ENCODE measurements around the gene RAPGEF4.

The RAPGEF4 gene

DNA sequence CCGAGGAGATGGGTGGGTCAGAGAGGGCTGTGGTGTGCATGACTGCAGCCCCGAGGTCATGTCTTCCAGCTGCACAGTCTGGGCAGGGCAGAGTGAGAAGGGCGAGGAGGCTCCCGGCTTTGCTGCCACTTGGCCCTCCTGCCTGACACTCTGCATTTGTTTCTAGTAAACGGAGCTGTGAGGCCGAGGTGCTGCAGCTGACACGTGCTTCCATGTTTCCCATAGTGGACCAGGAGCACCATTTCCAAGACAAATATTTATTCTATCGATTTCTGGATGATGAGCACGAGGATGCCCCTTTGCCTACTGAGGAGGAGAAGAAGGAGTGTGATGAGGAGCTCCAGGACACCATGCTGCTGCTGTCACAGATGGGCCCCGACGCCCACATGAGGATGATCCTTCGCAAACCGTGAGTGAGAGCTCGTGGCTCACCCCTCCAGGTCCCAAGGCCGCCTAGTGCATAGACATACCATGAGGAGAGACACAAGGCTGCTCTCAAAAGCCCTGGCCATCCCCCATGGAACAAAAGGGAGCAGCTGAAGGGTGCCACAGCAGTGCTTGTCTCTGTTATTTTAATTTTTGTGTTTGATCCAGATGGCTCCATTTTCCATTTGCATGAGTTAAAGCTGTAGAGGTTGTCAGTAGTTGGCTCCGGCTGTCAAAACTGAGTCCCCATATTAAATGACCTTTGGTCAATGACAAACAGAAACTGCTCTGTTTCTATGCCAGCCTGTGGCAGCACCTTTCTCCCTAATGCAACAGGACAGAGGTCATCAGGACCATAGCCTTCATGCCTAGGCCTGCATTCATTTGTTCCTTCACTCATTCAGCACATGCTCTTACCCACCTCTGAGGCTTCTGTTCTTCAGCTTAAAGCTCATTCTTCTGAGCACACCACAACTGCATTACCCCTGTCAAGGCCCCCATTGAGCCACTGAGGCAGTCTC, 231.7 kb downstream of the RAPGEF4 start:
- DNase-seq (ENCODE audit: low spot score): no peak

DNA sequence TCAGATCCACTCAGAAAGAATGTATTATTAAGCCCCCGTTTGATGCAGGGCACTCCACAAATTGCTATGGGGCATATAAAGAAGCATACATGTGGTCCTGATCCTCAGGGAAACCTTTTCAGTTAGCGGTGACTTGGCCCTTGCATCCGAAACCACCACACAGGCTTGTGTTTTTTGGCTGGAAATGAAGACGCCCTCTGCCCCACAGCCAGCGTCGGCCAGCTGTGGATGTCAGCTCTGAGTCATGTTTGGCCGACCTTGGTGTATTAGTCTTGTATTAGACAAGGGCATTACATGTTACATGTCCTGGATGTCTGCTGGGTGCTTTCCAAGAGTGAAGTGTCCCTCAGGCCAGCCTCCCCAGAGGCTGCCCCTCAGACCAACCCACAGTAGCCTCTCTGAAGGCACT, 232.4 kb downstream of the RAPGEF4 start:
- no peak for DNase-seq (ENCODE audit: low spot score)

DNA sequence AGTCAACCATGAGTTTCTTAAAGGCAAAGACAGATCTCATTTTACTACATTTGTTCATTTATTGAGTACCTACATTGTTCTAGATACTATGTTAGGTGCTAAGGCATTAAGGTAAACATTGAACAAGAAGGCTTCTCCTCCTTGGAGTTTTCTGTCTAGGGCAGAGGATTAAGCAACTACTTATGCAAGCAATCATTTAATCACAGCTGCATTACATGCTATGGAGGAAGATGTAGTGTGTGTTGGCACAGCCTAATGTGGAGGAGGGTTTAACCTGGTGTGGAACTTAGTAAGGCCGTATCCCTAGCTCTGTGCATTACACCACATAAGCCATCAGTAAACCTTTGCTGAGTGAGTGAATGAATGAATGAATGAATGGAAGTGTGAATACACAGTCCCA, 233.5 kb downstream of the RAPGEF4 start:
- no peak for DNase-seq (ENCODE audit: low spot score)

- no peak for DNase-seq (ENCODE audit: low spot score)
Observed at GRCh38 chr2:172969609-172970008, 234.0 kb downstream of the RAPGEF4 start.

- DNase-seq (ENCODE audit: low spot score): no peak
Observed at GRCh38 chr2:172970660-172971059, 235.0 kb downstream of the RAPGEF4 start.

DNA sequence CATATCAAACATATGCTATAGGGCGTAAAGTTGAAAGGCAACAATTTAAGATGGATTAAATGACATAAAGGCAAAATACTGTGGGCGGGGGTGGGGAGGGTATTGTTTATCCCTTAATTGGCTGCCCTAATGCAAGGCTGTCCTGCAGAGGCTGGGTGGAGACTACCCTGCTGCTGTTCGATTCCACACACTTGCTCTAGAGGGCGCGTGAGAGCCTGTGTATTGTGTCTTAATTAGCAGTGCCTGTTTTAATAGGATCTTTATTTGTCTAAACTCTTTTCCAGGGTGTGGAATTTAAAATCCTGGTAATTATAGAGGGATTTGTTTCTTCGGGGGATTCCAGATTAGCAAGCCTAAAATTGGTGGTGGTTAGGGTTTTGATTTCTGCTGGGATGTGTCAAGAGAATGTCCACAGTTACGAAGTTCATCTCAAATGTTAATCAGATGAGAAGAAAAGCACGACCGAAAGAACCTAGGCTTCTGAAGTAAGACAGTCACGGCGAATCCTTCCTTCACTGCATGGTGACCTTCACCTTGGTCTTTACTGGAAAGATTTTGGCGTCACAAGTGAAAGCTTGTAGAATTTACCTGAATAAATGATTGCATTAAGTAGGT, 236.5 kb downstream of the RAPGEF4 start:
- no peak for DNase-seq (ENCODE audit: low spot score)

DNA sequence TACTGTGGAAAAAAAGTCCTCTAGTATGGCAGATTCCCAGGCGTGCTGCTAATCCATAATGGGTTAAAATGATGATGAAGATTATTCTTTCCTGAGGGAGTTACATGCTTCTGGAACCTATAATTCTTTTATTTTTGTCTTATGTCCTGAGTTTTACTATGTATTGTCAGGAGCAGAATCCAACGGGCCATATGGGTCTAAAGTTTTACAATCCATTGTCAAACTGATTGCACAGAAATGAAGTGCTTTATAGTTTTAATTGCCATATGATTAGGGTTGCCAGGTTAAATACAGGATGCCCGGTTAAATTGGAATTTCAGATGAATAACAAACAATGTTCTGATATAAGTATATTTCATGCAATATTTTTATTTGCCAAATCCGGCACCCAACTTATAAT, 239.1 kb downstream of the RAPGEF4 start:
- no peak for DNase-seq (ENCODE audit: low spot score)

DNA sequence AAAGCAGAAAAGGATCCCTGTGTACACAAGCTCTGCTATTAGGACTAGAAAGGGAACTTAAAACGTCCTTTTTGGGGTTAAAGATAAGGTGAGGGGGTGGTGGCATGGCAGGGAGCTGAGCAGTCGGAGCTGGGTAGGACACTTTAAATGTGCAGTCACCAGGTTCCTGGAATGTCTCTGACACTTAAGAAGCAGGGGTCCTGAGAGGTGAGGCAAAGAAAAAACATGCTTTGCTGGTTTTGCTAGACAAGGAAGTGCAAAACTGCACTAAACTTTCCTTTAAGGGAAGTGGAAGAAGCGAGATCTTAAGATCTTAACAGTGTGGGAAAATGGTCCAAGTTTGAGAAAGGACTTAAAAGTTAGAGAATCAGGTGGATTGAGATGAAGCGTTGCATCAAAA, 240.5 kb downstream of the RAPGEF4 start:
- no peak for DNase-seq (ENCODE audit: low spot score)

DNA sequence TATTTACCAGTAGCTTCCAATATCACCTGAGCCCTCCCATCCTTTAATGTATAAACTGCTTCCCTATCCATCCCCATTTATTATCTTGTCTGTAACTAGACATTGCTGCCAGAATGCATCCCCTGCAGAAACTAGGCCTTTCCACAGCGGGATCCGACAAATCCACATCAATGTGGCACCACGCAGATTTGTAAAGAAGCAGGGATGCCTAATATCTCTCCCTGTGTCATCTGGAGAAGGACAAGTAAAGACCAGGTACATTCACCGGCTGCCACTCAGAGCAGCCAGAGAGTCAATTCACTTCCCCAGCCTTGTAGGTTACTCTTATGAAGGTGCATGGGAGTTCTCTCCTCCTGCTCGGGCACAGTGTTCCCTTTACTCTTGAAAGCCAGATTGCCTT, 241.2 kb downstream of the RAPGEF4 start:
- DNase-seq (ENCODE audit: low spot score): no peak

DNA sequence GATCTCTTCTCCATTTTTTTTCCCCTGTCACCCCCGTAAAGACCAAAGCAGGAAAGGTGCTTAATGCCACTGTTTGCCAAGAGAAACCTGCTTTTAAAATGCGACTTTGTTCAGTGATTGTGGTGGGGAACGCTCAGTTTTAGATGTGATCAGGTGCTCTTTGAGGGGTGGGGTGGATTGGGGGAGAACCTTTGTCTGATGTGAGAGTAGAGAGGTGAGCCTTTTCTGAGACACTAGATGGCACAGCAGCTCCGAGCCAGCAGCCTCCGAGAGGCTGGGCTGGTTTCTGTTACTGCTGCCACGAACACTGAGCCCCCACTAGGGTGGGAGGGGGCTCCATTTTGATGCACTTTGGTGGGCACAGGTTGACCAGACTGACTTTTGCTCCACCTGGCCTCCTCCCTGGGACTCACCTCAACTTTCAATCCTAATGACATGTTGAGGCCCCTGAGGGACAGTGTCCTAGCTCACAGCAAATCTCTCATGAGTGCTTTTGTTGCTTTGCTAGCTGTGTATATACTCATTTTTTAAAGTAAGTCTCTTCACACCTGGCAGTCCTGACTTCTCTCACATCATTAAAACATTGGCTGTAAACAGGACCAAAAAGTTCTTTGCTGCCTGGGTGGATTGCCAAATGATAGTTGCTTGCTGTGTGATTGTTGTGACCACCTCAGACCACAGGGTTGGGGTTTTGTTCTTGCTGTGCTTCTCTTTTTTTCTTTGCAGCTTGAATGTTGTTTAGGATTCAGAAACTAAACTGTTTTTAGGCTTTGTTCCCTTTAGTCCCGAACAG, 241.8 kb downstream of the RAPGEF4 start:
- no peak for DNase-seq (ENCODE audit: low spot score)

DNA sequence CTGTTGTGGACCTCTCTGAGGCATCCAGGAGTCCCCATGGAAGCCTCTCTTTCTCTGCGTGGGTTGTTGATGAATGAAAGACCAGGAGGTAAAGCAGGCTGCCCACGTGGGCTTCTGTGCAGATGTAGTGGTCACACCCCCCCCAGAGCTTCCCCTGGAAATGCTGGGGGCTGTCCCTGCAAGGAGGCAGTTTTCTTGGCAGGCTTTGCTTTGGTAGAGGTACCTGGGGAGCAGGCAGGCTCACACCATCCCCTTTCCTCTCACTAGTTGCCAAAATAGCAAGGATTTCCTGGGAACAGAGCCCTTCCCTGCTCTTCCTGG, 242.4 kb downstream of the RAPGEF4 start:
- DNase-seq (ENCODE audit: low spot score): no peak

DNA sequence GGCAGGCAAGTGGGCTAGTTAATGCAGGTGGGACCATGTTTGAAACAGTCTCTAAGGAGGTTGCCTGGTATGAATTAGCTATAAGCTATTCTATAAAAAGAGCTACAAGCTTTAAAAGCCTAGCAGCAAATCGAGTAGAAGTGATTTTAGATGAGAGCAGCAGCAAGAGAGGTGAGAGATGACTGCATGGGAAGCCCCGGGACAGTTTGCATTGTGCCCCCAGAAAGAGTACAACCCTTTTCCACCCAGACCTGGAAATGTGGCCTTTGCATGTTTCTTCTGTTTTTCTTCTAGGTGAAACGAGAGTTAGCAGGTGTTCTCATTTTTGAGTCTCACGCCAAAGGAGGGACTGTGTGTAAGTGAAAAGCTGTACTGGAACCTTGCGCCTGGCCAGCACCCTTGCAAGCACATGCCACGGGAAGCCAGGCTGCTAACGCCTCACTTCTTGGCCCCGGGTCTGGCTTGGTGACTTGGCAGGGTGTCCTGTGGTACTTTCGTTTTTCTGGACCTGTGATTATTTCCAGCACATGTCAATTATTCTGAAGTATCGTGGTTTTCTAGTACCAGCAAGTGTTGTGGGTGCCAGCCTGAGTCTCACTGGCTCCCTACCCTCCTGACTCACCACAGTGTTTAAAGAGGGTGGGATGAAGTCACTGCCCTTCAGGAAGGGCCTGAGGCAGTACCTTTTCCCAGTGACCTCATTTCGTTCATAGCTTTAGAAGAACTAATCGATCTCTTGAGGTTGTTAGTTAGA, 249.7 kb downstream of the RAPGEF4 start:
- no peak for DNase-seq (ENCODE audit: low spot score)

DNA sequence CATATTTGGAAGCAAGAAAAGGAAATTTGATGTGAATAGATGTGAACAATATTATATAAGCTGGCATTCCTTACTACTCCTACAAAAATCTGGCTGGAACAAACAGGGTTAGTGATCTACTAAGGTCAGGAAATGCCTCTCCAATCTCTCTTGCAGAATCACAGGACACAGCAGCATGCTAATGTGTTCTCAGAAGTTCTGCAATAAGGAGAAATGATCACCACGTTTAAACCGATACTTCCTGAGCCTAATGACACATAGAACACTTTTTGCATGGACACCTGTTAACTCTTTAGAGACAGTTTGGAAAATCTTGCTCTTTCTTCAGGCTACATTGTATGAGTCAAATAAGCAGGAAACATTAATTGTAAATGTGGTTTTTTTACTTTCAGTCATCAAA, 250.4 kb downstream of the RAPGEF4 start:
- no peak for DNase-seq (ENCODE audit: low spot score)

DNA sequence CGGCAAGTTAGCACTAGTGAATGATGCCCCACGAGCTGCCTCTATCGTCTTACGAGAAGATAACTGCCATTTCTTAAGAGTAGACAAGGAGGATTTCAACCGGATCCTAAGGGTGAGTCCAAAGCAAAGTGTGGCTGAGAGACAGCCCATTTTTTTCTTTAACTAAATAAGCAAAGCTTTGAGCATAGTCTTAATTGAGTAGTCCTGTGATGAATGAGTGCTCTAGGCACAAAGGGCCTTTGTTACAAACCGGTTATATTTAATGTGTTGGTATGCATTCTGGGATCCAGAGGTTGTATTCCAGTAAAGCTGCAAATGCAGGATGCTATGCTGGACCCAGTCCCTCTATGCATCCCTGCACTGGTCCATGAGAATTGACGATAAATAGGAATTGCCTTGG, 253.1 kb downstream of the RAPGEF4 start:
- no peak for DNase-seq (ENCODE audit: low spot score)

DNA sequence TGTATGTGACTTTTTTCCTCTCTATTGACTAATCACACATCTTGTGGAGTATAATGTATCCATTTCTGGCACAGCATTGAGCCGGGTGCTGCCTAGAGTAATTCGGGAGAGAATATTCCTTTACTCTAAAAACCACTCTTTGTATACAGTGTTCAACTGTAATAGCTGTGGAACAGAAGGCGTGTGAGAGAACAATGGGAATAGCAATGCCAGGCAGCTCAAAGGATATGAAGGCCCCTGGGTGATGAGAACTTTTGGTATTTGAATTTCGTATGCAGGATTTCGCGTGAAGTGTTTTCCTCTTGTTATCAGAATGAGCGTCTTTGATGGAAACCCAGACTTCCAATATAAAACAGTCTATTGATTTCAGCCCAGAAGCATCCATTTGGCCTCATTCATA, 255.4 kb downstream of the RAPGEF4 start:
- DNase-seq (ENCODE audit: low spot score): no peak

- DNase-seq (ENCODE audit: low spot score): no peak
Observed at GRCh38 chr2:172993139-172993538, 257.5 kb downstream of the RAPGEF4 start.

GRCh38 chr2:172993931-172994717, 258.5 kb downstream of the RAPGEF4 start:
- DNase-seq (ENCODE audit: low spot score): no peak

DNA sequence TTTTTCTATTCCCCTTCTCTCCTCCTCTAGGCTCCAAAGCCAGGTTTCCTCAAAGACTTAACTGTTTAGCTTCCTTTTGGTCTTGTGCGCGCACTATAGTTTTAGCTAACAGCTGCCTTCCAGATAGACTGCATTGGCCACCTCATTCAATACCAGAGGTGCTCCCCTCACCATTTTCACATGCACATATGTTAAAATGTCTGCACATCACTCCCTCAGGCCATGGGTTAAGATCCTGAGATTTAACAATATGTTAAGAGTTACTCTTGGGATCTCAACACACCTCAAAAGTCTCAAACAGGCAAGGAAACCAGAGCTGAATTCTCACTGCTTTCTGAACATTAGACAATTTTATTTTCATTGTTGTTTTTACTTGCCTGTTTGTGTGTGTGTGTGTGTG, 259.2 kb downstream of the RAPGEF4 start:
- DNase-seq (ENCODE audit: low spot score): no peak

- DNase-seq (ENCODE audit: low spot score): no peak
Observed at GRCh38 chr2:172995323-172996244, 259.9 kb downstream of the RAPGEF4 start.

DNA sequence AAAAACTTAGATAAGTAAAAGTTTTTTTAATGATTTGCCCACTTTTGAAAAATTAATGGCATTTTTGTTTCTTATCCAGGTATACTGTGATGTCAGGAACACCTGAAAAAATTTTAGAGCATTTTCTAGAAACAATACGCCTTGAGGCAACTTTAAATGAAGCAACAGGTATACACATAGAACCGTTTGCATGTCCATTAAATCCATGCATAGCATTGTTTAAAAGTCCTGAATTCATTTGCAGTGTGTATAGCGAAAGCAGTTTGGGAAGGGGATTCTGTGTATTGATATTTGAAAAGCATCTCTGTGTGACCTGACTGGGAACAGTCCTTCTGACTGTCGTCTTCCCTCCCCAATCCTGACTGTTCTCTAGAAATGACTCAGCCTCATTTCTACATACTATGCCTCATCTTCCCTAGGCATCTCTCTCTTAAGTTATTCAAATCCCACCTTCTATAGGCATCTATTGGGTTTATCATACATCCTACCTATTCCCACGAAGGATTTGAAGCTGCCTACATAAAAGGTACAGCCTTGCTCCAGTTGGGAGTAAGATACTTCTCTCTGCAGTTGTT, 260.8 kb downstream of the RAPGEF4 start:
- no peak for DNase-seq (ENCODE audit: low spot score)

Data from left forelimb (tissue), 1 donor.